Heart left ventricle (tissue), 16 donors: Measurements from ENCODE around the gene CXCR5. TPM values are rescaled to one million over a fixed set of nuclear protein-coding genes. Genes with fewer than 3 reads are reported as not detected.

ENCODE experiments used
- ATAC-seq, 4 donors: fragments of 200-7000 bp; cut with Tn5 transposase; one replicate each; pipeline ENCODE4 v1.9.1; 2020 to 2022; ENCODE audit warnings: moderate library complexity in 4 of 4, mild to moderate bottlenecking in 3 of 4, moderate number of reproducible peaks in 1 of 4
- DNase-seq, 5 donors: peaks; one replicate each; pipeline ENCODE4 v3.0.0-alpha.2; 2020
- H3K27ac ChIP-seq, 12 donors: fragments of 200-600 bp; sonication (generic) in 4 of 12; one replicate each; pipeline versions ENCODE4 v1.5.0 to v1.8.0; 2016 to 2022; ENCODE audit warnings: mild to moderate bottlenecking in 2 of 12
- H3K27me3 ChIP-seq, 9 donors: fragments of 200-600 bp; sonication (generic) in 2 of 9; one replicate each; pipeline versions ENCODE4 v1.5.1 to v1.8.0; 2016 to 2022; ENCODE audit warnings: mild to moderate bottlenecking in 3 of 9
- H3K36me3 ChIP-seq, 9 donors: fragments of 200-600 bp; sonication (generic) in 2 of 9; one replicate each; pipeline versions ENCODE4 v1.5.0 to v1.8.0; 2018 to 2022; ENCODE audit warnings: mild to moderate bottlenecking in 2 of 9
- H3K4me1 ChIP-seq, 12 donors: fragments of 200-600 bp; sonication (generic) in 4 of 12; one replicate each; pipeline versions ENCODE4 v1.5.0 to v1.8.0; 2016 to 2022; ENCODE audit warnings: mild to moderate bottlenecking in 3 of 12
- H3K4me3 ChIP-seq, 12 donors: fragments of 200-600 bp; sonication (generic) in 4 of 12; one replicate each; pipeline versions ENCODE4 v1.5.0 to v1.8.0; 2017 to 2022; ENCODE audit warnings: mild to moderate bottlenecking in 9 of 12, moderate library complexity in 4 of 12
- H3K9me3 ChIP-seq, 12 donors: fragments of 200-600 bp; sonication (generic) in 4 of 12; one replicate each; pipeline versions ENCODE4 v1.5.0 to v1.8.0; 2016 to 2022; ENCODE audit warnings: mild to moderate bottlenecking in 1 of 12
- POLR2A ChIP-seq, 2 donors: fragments of 450-650 bp; IDR thresholded peaks; one replicate each; pipeline ENCODE4 v1.6.1; 2017; ENCODE audit warnings: antibody characterized with exemption in 2 of 2, mild to moderate bottlenecking in 2 of 2, moderate library complexity in 2 of 2
- WGBS, 4 donors: extraction: QIAGEN DNeasy Blood & Tissue Kit in 2 of 4; methylation state at CpG; one replicate each; pipeline versions ENCODE4 v1.1.5 to v1.1.7; 2013 to 2018; 5-methylcytosine and 5-hydroxymethylcytosine counted together
- intact Hi-C, 10 donors: fragments of 100-400 bp; cut with DNase I; formaldehyde crosslinking; loops; one replicate each; pipeline versions ENCODE4 v1.11.1 to v1.14.2; 2022
- polyA plus RNA-seq, 2 donors: library from polyadenylated mRNA; stranded (reverse); fragments of 200-250 nt; gene quantifications; one replicate each; pipeline ENCODE4 v1.2.3, GENCODE V29; 2013
- total RNA-seq, 9 donors: library from RNA; depleted of rRNA in 2 of 9; stranded (reverse); fragments of >200 nt in 2 of 9; fragmentation: NEBNext Ultra II Directional in 3 of 9; extraction: Animal tissue kit (Norgen Biotek cat#: 25700) in 3 of 9; gene quantifications; one replicate each; pipeline versions ENCODE4 v1.1.0 to v1.2.4, GENCODE V29; 2016 to 2023
- TF ChIP-seq, protein P1 (sequence below), 12 donors: fragments of 200-600 bp; sonication (generic) in 4 of 12; IDR thresholded peaks; one replicate each; pipeline versions ENCODE4 v1.5.0 to v1.8.0; 2018 to 2022; ENCODE audit warnings: antibody characterized with exemption in 12 of 12, mild to moderate bottlenecking in 5 of 12
- donor health status: ischemic (EF 13 %, LVEDD 7.1; RV severe dilation, severe dysfunction).
- donor health status: healthy with polysubstance abuse.
- donor health status: DM: no; HTN: yes; CAD: no.
- donor health status: DM: no; HTN: no; CAD: no.
- donor health status: ischemic (EF 25% LVEDD 6.9; RV normal size, moderate dysfunction).
- donor health status: ischemic (EF 25% LVEDD 5.7; RV mildly dilated, moderate dysfunction).
- donor health status: healthy.
- donor health status: DM: yes; HTN: yes; CAD: no.
- donor health status: ischemic (EF 35%, LVEDD 5.7; RV mildly dilated, moderate dysfunction).
- donor health status: nonischemic (EF 11% LVEDD 7.7; RV severe dilation, severe dysfunction).
- donor health status: DM: yes; HTN: yes; CAD: no.
- donor health status: PGD.
- donor health status: ischemic (EF 29% LVEDD 5.4; RV normal size, mild dysfunction).
- donor health status: nonischemic (EF 23%, LVEDD 6.1; RV moderate dilation, normal function).

The CXCR5 gene
- total and polyA plus RNA-seq, 11 donors = 0.11 to 0.27 (median 0.25) TPM; not detected in 8

DNA sequence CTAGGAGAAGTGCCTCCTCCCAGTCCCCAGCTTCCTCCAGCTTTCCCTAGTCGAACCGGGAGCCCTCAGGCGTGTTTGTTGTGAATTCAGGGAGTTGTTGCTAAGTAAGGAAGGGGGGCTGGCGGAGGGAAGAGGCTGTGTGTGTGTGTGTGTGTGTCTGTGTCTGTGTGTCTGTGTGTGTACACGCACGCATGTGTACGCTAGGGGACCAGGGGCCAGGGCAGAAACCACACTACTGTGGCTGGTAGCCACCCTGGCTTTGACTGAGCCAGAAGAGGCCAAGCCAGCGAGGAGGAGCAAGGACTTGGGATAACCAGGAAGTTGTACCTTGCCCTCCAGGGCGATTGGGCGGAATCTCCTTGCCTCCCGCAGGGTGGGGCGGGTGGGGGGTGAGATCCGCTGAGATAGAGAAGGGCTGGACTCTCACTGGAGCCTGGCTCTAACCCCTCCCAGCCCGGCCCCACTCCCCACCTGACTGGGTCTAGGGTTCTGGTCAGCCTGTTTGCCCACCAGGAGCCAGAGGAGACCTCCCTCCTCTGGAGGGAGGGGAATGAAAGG is 34.5 kb downstream of the CXCR5 start:
- TF ChIP-seq, protein P1, sequence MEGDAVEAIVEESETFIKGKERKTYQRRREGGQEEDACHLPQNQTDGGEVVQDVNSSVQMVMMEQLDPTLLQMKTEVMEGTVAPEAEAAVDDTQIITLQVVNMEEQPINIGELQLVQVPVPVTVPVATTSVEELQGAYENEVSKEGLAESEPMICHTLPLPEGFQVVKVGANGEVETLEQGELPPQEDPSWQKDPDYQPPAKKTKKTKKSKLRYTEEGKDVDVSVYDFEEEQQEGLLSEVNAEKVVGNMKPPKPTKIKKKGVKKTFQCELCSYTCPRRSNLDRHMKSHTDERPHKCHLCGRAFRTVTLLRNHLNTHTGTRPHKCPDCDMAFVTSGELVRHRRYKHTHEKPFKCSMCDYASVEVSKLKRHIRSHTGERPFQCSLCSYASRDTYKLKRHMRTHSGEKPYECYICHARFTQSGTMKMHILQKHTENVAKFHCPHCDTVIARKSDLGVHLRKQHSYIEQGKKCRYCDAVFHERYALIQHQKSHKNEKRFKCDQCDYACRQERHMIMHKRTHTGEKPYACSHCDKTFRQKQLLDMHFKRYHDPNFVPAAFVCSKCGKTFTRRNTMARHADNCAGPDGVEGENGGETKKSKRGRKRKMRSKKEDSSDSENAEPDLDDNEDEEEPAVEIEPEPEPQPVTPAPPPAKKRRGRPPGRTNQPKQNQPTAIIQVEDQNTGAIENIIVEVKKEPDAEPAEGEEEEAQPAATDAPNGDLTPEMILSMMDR (IDR thresholded peaks at IDR 0.05) = no peak
- peak in 1 of 2 donors; percentile 21 for TF ChIP-seq POLR2A (IDR thresholded peaks at IDR 0.05)
- intact Hi-C loops = no loop called here
- Histone ChIP-seq H3K27me3 (no peaks in the 10 kb centered on the region), H3K9me3 (no peaks in the 10 kb centered on the region), H3K4me3 (peak overlapping the region in 10 of 12 donors; percentile 17 to 95 (median 39)), H3K4me1 (peaks cover 32 to 100% (median 99%) of the 10 kb centered on the region in 12 donors), H3K36me3 (no peaks in the 10 kb centered on the region), H3K27ac (peak overlapping the region; percentile 87 to 100 (median 95))
- ATAC-seq = peak; percentile 4 to 22 (median 6)
- 1 to 9% (median 4%) methylated on average over 14 of the region's 14 CpGs for WGBS, 4 donors
- peak in 4 of 5 donors; percentile 67 to 84 (median 80) for DNase-seq

DNA sequence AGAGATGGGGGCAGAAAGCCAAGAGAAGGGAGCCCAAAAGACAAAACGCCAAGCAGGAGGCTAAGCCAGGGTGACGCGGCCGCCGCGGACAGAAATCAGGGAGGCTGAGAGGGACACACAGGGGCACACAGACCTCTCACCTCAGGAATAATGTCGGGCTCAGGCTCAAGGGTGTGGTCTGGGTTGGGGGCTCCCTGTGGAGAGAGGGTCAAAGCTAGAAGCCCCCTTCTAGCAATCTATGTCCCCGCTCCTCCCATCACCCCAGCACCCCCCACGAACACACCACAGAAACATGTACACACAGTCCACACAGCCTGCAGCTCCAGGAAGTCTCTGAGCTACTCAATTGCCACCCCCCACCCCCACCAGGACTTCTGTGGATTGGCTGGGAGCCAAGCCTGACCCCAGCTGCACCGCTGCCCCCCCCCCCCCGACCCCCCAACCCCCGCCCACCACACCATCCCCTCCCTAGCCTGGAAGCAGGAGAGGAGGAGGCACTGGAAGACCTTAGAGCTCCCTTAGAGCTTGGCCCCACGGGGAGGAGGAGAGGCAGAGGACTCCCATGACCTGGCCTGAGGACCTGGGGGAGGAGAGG is 35.1 kb downstream of the CXCR5 start:
- Histone ChIP-seq H3K27ac (peak overlapping the region; percentile 90 to 100 (median 95)), H3K4me3 (peak overlapping the region in 10 of 12 donors; percentile 17 to 99 (median 92)), H3K36me3 (no peaks in the 10 kb centered on the region), H3K4me1 (peaks cover 27 to 100% (median 99%) of the 10 kb centered on the region in 12 donors), H3K9me3 (no peaks in the 10 kb centered on the region), H3K27me3 (no peaks in the 10 kb centered on the region)
- WGBS, 4 donors = 0 to 10% (median 7%) methylated on average over 7 to 13 of the region's 13 CpGs
- no peak for TF ChIP-seq POLR2A (IDR thresholded peaks at IDR 0.05)
- TF ChIP-seq, protein P1 (IDR thresholded peaks at IDR 0.05) = no peak
- peak in 2 of 5 donors; percentile 45 to 48 for DNase-seq
- intact Hi-C loops = no loop called here
- no peak for ATAC-seq

GRCh38 chr11:118921121-118921928 is 37.6 kb downstream of the CXCR5 start:
- DNase-seq (peak in 3 of 5 donors; percentile 71 to 75 (median 73)), ATAC-seq (peak in 2 of 4 donors; percentile 0 to 3)
- 10 to 14% (median 12%) methylated on average over 13 of the region's 13 CpGs for WGBS, 4 donors
- Histone ChIP-seq H3K36me3 (no peaks in the 10 kb centered on the region), H3K27me3 (no peaks in the 10 kb centered on the region), H3K4me3 (peak overlapping the region in 11 of 12 donors; percentile 79 to 99 (median 92)), H3K9me3 (no peaks in the 10 kb centered on the region), H3K4me1 (peaks cover 10 to 87% (median 78%) of the 10 kb centered on the region in 12 donors), H3K27ac (peak overlapping the region; percentile 87 to 100 (median 94))
- TF ChIP-seq, protein P1 (IDR thresholded peaks at IDR 0.05) = no peak
- TF ChIP-seq POLR2A (IDR thresholded peaks at IDR 0.05) = no peak
- intact Hi-C loops = loop anchor here in 1 of 10 donors (1.0 kb wide), 1 partner anchor 12 kb away; no protein-coding TSS in a partner anchor
